IMR-90 (cell line): ENCODE results near the gene SARS1. TPM values are rescaled to one million over a fixed set of nuclear protein-coding genes. Genes with fewer than 3 reads are reported as not detected.

Experiments used
- ATAC-seq: fragments of 200-7000 bp; cut with Tn5 transposase; 2 replicates; pipeline ENCODE4 v1.9.1; 2020; ENCODE audit warnings: low read depth, mild to moderate bottlenecking, moderate library complexity
- BruUV-seq: library from RNA; stranded (reverse); fragments of 400-500 nt; replicated peaks from 2 replicates; lab custom pipeline; 2021; lab: Mats Ljungman, UMichigan
- CTCF ChIA-PET: fragments of 300-600 bp; formaldehyde crosslinking; extraction: SDS; loops from one replicate; lab custom pipeline; 2021; ENCODE audit warnings: antibody characterized with exemption; lab: Yijun Ruan, JAX
- POLR2A ChIA-PET: fragments of 300-600 bp; sonication (Branson Sonifier 250); formaldehyde crosslinking; loops from one replicate; lab custom pipeline; 2022; ENCODE audit warnings: antibody characterized with exemption; ENCODE audit not compliant: unreplicated experiment; lab: Charles Lee
- DNase-seq: peaks from one replicate; pipeline ENCODE4 v3.0.0; 2013
- H2AFZ ChIP-seq: replicated peaks from 2 replicates; pipeline ENCODE3; 2013; ENCODE audit warnings: low read length, mild to moderate bottlenecking; ENCODE audit not compliant: poor library complexity
- H2AK5ac ChIP-seq: 2 replicates; pipeline ENCODE4 v1.6.1; 2013; ENCODE audit warnings: low read depth, low read length, inconsistent platforms
- H2AK9ac ChIP-seq: replicated peaks from 2 replicates; pipeline ENCODE3; 2013; ENCODE audit warnings: mild to moderate bottlenecking, low read depth, low read length, moderate library complexity; ENCODE audit not compliant: poor library complexity
- H2BK120ac ChIP-seq: 2 replicates; pipeline ENCODE4 v1.6.1; 2013; ENCODE audit warnings: low read depth, low read length, inconsistent platforms
- H2BK15ac ChIP-seq: 3 replicates; pipeline ENCODE4 v1.6.1; 2013; ENCODE audit warnings: low read depth, low read length, inconsistent platforms
- H2BK20ac ChIP-seq: 2 replicates; pipeline ENCODE4 v1.6.1; 2013; ENCODE audit warnings: low read depth, mild to moderate bottlenecking, inconsistent platforms, low read length, moderate library complexity
- H2BK5ac ChIP-seq: 2 replicates; pipeline ENCODE4 v1.6.1; 2013; ENCODE audit warnings: mild to moderate bottlenecking, low read depth, low read length, inconsistent platforms; ENCODE audit not compliant: poor library complexity, severe bottlenecking
- H3K14ac ChIP-seq: replicated peaks from 2 replicates; pipeline ENCODE4 v1.6.1; 2013; ENCODE audit warnings: low read depth, low read length, inconsistent platforms
- H3K18ac ChIP-seq: 2 replicates; pipeline ENCODE4 v1.6.1; 2013; ENCODE audit warnings: low read depth, low read length, control low read depth
- H3K23ac ChIP-seq: 2 replicates; pipeline ENCODE4 v1.6.1; 2013; ENCODE audit warnings: low read depth, low read length, inconsistent platforms
- H3K27ac ChIP-seq: 2 replicates; pipeline ENCODE4 v1.5.1; 2013; ENCODE audit warnings: mild to moderate bottlenecking, control low read depth, low read length; ENCODE audit not compliant: insufficient read depth
- H3K27me3 ChIP-seq: 2 replicates; pipeline ENCODE4 v1.6.1; 2013; ENCODE audit warnings: low read length; ENCODE audit not compliant: control insufficient read depth, insufficient read depth
- H3K36me3 ChIP-seq: 2 replicates; pipeline ENCODE4 v1.6.1; 2013; ENCODE audit warnings: low read length, mixed read lengths; ENCODE audit not compliant: control insufficient read depth, insufficient read depth
- H3K4ac ChIP-seq: 2 replicates; pipeline ENCODE4 v1.6.1; 2013; ENCODE audit warnings: low read depth, low read length, inconsistent platforms
- H3K4me1 ChIP-seq: 2 replicates; pipeline ENCODE4 v1.6.1; 2013; ENCODE audit warnings: low read length, mixed read lengths; ENCODE audit not compliant: control insufficient read depth, insufficient read depth
- H3K4me2 ChIP-seq: 2 replicates; pipeline ENCODE4 v1.6.1; 2013; ENCODE audit warnings: low read depth, mild to moderate bottlenecking, control low read depth, low read length, moderate library complexity
- H3K4me3 ChIP-seq: 2 replicates; pipeline ENCODE4 v1.5.1; 2013; ENCODE audit warnings: low read depth, mild to moderate bottlenecking, control low read depth, low read length, moderate library complexity; ENCODE audit not compliant: insufficient read depth
- H3K56ac ChIP-seq: 2 replicates; pipeline ENCODE4 v1.6.1; 2013; ENCODE audit warnings: low read length, inconsistent platforms; ENCODE audit not compliant: insufficient read depth; ENCODE audit errors: extremely low read depth
- H3K79me1 ChIP-seq, 2 experiments: 2 replicates each; pipeline ENCODE4 v1.6.1; 2013; ENCODE audit warnings: low read length in 2 of 2, inconsistent platforms in 1 of 2, low read depth in 1 of 2
- H3K9ac ChIP-seq: 2 replicates; pipeline ENCODE4 v1.6.1; 2013; ENCODE audit warnings: low read depth, low read length, control low read depth
- H3K9me1 ChIP-seq: 2 replicates; pipeline ENCODE4 v1.6.1; 2013; ENCODE audit warnings: low read length, inconsistent platforms; ENCODE audit not compliant: insufficient read depth
- H3K9me3 ChIP-seq: 2 replicates; pipeline ENCODE4 v1.6.1; 2013; ENCODE audit warnings: low read length; ENCODE audit not compliant: control insufficient read depth, insufficient read depth
- H4K20me1 ChIP-seq: 2 replicates; pipeline ENCODE4 v1.6.1; 2013; ENCODE audit warnings: low read length, inconsistent platforms; ENCODE audit not compliant: insufficient read depth
- H4K5ac ChIP-seq: 2 replicates; pipeline ENCODE4 v1.6.1; 2013; ENCODE audit warnings: mild to moderate bottlenecking, low read depth, low read length, control low read depth
- H4K8ac ChIP-seq, 2 experiments: 2 replicates each; pipeline ENCODE4 v1.6.1; 2013; ENCODE audit warnings: low read depth in 2 of 2, low read length in 2 of 2, control low read depth in 1 of 2, inconsistent platforms in 1 of 2
- H4K91ac ChIP-seq: 2 replicates; pipeline ENCODE4 v1.6.1; 2013; ENCODE audit warnings: low read depth, low read length, inconsistent platforms; ENCODE audit not compliant: insufficient read depth
- BHLHE40 ChIP-seq: fragments of 150-350 bp; IDR thresholded peaks from 2 replicates; pipeline ENCODE4 v1.6.1; 2016; ENCODE audit warnings: mild to moderate bottlenecking, low read depth, low read length
- CEBPB ChIP-seq: IDR thresholded peaks from 2 replicates; pipeline ENCODE4 v1.6.1; 2012; ENCODE audit warnings: low read depth, low read length, improper control_type of control experiment
- CHD1 ChIP-seq: IDR thresholded peaks from 2 replicates; pipeline ENCODE4 v1.6.1; 2012; ENCODE audit warnings: low read depth, low read length, improper control_type of control experiment
- FOS ChIP-seq: fragments of 150-350 bp; IDR thresholded peaks from 2 replicates; pipeline ENCODE4 v1.6.1; 2016; ENCODE audit warnings: low read depth, low read length
- MAFK ChIP-seq: IDR thresholded peaks from 2 replicates; pipeline ENCODE4 v1.6.1; 2012; ENCODE audit warnings: low read depth, low read length, improper control_type of control experiment
- MAZ ChIP-seq: IDR thresholded peaks from 2 replicates; pipeline ENCODE4 v1.6.1; 2012; ENCODE audit warnings: low read depth, mild to moderate bottlenecking, low read length, improper control_type of control experiment, moderate library complexity, borderline replicate concordance
- MXI1 ChIP-seq: IDR thresholded peaks from 2 replicates; pipeline ENCODE4 v1.6.1; 2012; ENCODE audit warnings: low read depth, mild to moderate bottlenecking, low read length, moderate library complexity, borderline replicate concordance
- POLR2A ChIP-seq: IDR thresholded peaks from 2 replicates; pipeline ENCODE4 v1.6.1; 2012; ENCODE audit warnings: mild to moderate bottlenecking, low read depth, low read length
- RAD21 ChIP-seq: IDR thresholded peaks from 2 replicates; pipeline ENCODE4 v1.6.1; 2012; ENCODE audit warnings: low read length, improper control_type of control experiment
- RCOR1 ChIP-seq: IDR thresholded peaks from 2 replicates; pipeline ENCODE4 v1.6.1; 2012; ENCODE audit warnings: mild to moderate bottlenecking, low read length, improper control_type of control experiment; ENCODE audit not compliant: insufficient replicate concordance
- RFX5 ChIP-seq: IDR thresholded peaks from 2 replicates; pipeline ENCODE4 v1.8.0; 2012; ENCODE audit warnings: low read depth, mild to moderate bottlenecking, low read length, moderate library complexity
- SMC3 ChIP-seq: fragments of 150-350 bp; IDR thresholded peaks from 2 replicates; pipeline ENCODE4 v1.6.1; 2016; ENCODE audit warnings: low read depth, mild to moderate bottlenecking, antibody characterized with exemption, low read length, moderate library complexity
- WGBS, 2 experiments: methylation state at CpG; one replicate each; pipeline versions ENCODE4 v1.1.5 to v1.1.7; 2013; ENCODE audit warnings: missing lambda C conversion rate in 2 of 2; ENCODE audit not compliant: insufficient read length in 1 of 2; ENCODE audit errors: extremely low coverage in 2 of 2; 5-methylcytosine and 5-hydroxymethylcytosine counted together
- dilution Hi-C: fragments of 300-500 bp; cut with HindIII; formaldehyde crosslinking; loops from one replicate; pipeline ENCODE4 v1.14.3; 2018; ENCODE audit warnings: low sequenced_read_pairs; ENCODE audit not compliant: unreplicated experiment
- in situ Hi-C: fragments of 300-500 bp; cut with MboI; formaldehyde crosslinking; loops from 3 replicates; pipeline ENCODE4 v1.14.3; 2019; ENCODE audit warnings: low sequenced_read_pairs, inconsistent platforms, mixed read lengths
- intact Hi-C: fragments of 100-400 bp; cut with micrococcal nuclease; formaldehyde crosslinking; loops from 2 replicates; pipeline ENCODE4 v1.10.0; 2022
- polyA plus RNA-seq, 3 experiments: library from polyadenylated mRNA; depleted of rRNA; stranded (reverse); fragments of >200 nt; gene quantifications; 2 replicates each; pipeline ENCODE4 v1.2.3, GENCODE V29; 2012; ENCODE audit warnings: low replicate concordance in 1 of 3
- total RNA-seq: library from RNA; depleted of rRNA; stranded (reverse); fragments of >200 nt; gene quantifications from 2 replicates; pipeline ENCODE4 v1.2.3, GENCODE V29; 2012
- TF ChIP-seq, protein P1 (sequence below): fragments of 150-350 bp; IDR thresholded peaks from 2 replicates; pipeline ENCODE4 v1.6.1; 2017; ENCODE audit warnings: mild to moderate bottlenecking, antibody characterized with exemption, low read length, low read depth

The SARS1 gene
- total and polyA plus RNA-seq, 2 of the 4 experiments (the other 2 are of a cell fraction) = 231 to 348 TPM

- Histone ChIP-seq H3K23ac (no peak overlapping the region), H2BK5ac (peak overlapping the region; percentile 29), H2BK15ac (no peak overlapping the region), H4K20me1 (0 out of 2 replicates have a peak, but pooled peaks cover 5% of the 10 kb centered on the region), H2BK120ac (0 out of 2 replicates have a peak overlapping the region, but pooled peaks have one; percentile 5), H3K9me1 (peaks cover 8% of the 10 kb centered on the region), H3K4me2 (no peak overlapping the region), H3K4me1 (peaks cover 11% of the 10 kb centered on the region), H4K91ac (no peak overlapping the region; the same call in 1 of the 2 replicates), H2AFZ (peak overlapping the region; percentile 58), H2AK9ac (no peak overlapping the region), H3K4ac (peak overlapping the region; percentile 49; the same call in 1 of the 2 replicates), H3K9me3 (no peaks in the 10 kb centered on the region), H3K27ac (no peak overlapping the region), H3K9ac (no peak overlapping the region), H3K56ac (no peak overlapping the region), H4K8ac (peak overlapping the region in 1 of 2 experiments; percentile 16; a peak in 1 of 4 replicates), H3K14ac (no peak overlapping the region), H2AK5ac (peak overlapping the region; percentile 48), H3K36me3 (no peaks in the 10 kb centered on the region), H3K18ac (no peak overlapping the region), H4K5ac (no peak overlapping the region), H2BK20ac (no peak overlapping the region), H3K4me3 (no peak overlapping the region), H3K27me3 (no peaks in the 10 kb centered on the region), H3K79me1 (no peaks in the 10 kb centered on the region)
- POLR2A ChIA-PET = no interaction called here
- dilution Hi-C loops = no loop called here
- no peak for TF ChIP-seq MXI1
- no peak for TF ChIP-seq MAZ
- TF ChIP-seq SMC3 = no peak
- no peak for TF ChIP-seq POLR2A
- TF ChIP-seq MAFK = no peak
- TF ChIP-seq, protein P1, sequence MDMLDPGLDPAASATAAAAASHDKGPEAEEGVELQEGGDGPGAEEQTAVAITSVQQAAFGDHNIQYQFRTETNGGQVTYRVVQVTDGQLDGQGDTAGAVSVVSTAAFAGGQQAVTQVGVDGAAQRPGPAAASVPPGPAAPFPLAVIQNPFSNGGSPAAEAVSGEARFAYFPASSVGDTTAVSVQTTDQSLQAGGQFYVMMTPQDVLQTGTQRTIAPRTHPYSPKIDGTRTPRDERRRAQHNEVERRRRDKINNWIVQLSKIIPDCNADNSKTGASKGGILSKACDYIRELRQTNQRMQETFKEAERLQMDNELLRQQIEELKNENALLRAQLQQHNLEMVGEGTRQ = no peak
- TF ChIP-seq RCOR1 = no peak
- TF ChIP-seq CHD1 = no peak
- no peak for TF ChIP-seq BHLHE40
- TF ChIP-seq CEBPB = no peak
- no peak for TF ChIP-seq RAD21
- TF ChIP-seq RFX5 = no peak
- TF ChIP-seq FOS = no peak
- WGBS, 2 experiments = 100% methylated on average over 2 of the region's 8 CpGs; no CpG with 5 or more reads in 1 of the 2 experiments
- CTCF ChIA-PET = no interaction called here
- intact Hi-C loops = no loop called here
- BruUV-seq = no TSS peak
- in situ Hi-C loops = no loop called here
- ATAC-seq (no peak), DNase-seq (no peak)
Measured at GRCh38 chr1:109164538-109164937, 49.2 kb upstream of the SARS1 start.
